HepG2 (cell line): ENCODE results near the gene ATP5F1A. TPM values are rescaled to one million over a fixed set of nuclear protein-coding genes. Genes with fewer than 3 reads are reported as not detected.

Source experiments
- ATAD3A ChIP-seq: sonication (generic); formaldehyde crosslinking; IDR thresholded peaks from 2 replicates; pipeline ENCODE4 v1.4.0; 2020; ENCODE audit warnings: missing genetic modification reagents
- DR1 ChIP-seq: sonication (generic); formaldehyde crosslinking; IDR thresholded peaks from 2 replicates; pipeline ENCODE4 v1.8.0; 2021; ENCODE audit warnings: mild to moderate bottlenecking, missing genetic modification reagents, inconsistent platforms
- MEIS1 ChIP-seq: sonication (generic); formaldehyde crosslinking; IDR thresholded peaks from 2 replicates; pipeline ENCODE4 v1.9.0; 2021; ENCODE audit warnings: mild to moderate bottlenecking, missing genetic modification reagents, moderate library complexity, borderline replicate concordance
- XRCC5 ChIP-seq: fragments of 200-400 bp; formaldehyde crosslinking; optimal IDR thresholded peaks from 2 replicates; pipeline ENCODE3; 2017; ENCODE audit warnings: mild to moderate bottlenecking, low read length
- ZMYM4 ChIP-seq: sonication (generic); formaldehyde crosslinking; IDR thresholded peaks from 2 replicates; pipeline ENCODE4 v1.8.1; 2023; ENCODE audit warnings: mild to moderate bottlenecking, missing genetic modification reagents
- ZNF3 ChIP-seq: IDR thresholded peaks from 2 replicates; pipeline ENCODE4 v1.7.0; 2017; ENCODE audit warnings: inconsistent platforms
- ZNF672 ChIP-seq: sonication (generic); formaldehyde crosslinking; IDR thresholded peaks from 2 replicates; pipeline ENCODE4 v1.8.1; 2022; ENCODE audit warnings: missing genetic modification reagents
- ZNF709 ChIP-seq: sonication (generic); formaldehyde crosslinking; IDR thresholded peaks from 2 replicates; pipeline ENCODE4 v1.5.0; 2020; ENCODE audit warnings: mild to moderate bottlenecking, missing genetic modification reagents
- ZNF790 ChIP-seq: sonication (generic); formaldehyde crosslinking; IDR thresholded peaks from 2 replicates; pipeline ENCODE4 v1.8.0; 2022; ENCODE audit warnings: missing genetic modification reagents, mild to moderate bottlenecking, borderline replicate concordance
- polyA plus RNA-seq, 8 experiments: library from polyadenylated mRNA; depleted of rRNA in 3 of 8; stranded (reverse) in 7 of 8; unstranded in 1 of 8; fragments of >200 nt; fragmentation: Illumina TruSeq in 4 of 8; extraction: Trizol in 4 of 8; gene quantifications; 2 replicates each; pipeline versions ENCODE4 v1.2.1 to v1.2.3, GENCODE V29; 2011 to 2016; ENCODE audit warnings: low read depth in 4 of 8, missing spikeins in 1 of 8, mixed read lengths in 1 of 8; ENCODE audit not compliant: insufficient read depth in 1 of 8
- total RNA-seq, 5 experiments: library from RNA; depleted of rRNA; stranded (reverse); fragments of >200 nt; fragmentation: Illumina TruSeq; extraction: Trizol; gene quantifications; 2 replicates each; pipeline ENCODE4 v1.2.3, GENCODE V29; 2016; ENCODE audit warnings: low read depth in 1 of 5
- TF ChIP-seq, protein P1 (sequence below): sonication (generic); formaldehyde crosslinking; IDR thresholded peaks from 2 replicates; pipeline ENCODE4 v1.8.0; 2022; ENCODE audit warnings: low read depth, missing genetic modification reagents
- TF ChIP-seq, protein P2 (sequence below): sonication (generic); formaldehyde crosslinking; IDR thresholded peaks from 2 replicates; pipeline ENCODE4 v1.4.0; 2020; ENCODE audit warnings: mild to moderate bottlenecking, missing genetic modification reagents
- TF ChIP-seq, protein P3 (sequence below): sonication (generic); formaldehyde crosslinking; conservative IDR thresholded peaks from 2 replicates; pipeline ENCODE4 v1.8.1; 2023; ENCODE audit warnings: missing genetic modification reagents

The ATP5F1A gene
- total and polyA plus RNA-seq, 2 of the 13 experiments (the other 11 are each of a cell fraction or from before 2014, with no cell fraction given) = 459 to 922 TPM

DNA sequence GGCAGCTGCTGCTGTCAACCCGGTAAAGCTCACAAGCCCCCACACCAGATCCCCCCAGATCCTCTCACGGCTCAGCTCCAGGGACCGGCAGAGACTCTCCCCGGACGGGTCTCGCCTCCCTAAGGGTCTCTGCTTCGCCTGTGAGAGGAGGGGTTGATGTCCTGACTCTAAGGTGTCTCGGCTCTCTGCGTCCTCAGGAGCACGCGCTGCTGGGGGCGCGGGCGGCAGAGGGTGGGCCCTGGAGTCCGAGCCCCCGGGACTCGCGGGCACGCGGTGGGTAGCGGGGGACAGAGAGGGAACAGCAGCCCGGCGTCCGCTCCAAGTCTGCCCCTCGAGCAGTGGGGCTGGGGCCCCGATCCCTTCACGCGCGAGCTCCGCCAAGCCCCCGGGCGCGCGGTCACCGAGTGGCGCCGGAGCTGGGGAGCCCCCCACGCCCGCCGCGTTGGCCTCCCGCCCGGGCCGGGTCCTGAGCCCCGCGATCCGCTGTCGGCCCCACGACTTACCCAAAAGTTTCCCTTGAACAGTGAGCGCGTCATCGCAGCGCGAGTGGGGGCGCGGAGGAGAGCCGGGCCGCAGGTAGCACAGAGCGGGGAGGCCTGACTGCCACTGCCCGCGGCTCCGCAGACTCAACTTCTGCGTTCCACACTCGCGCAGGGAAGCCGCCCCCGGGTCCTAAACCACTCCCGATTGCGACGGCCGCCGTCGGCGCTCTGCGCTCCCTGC is 26.3 kb downstream of the ATP5F1A start, which contains the start of gene PSTPIP2 (continued):
- TF ChIP-seq, protein P1, sequence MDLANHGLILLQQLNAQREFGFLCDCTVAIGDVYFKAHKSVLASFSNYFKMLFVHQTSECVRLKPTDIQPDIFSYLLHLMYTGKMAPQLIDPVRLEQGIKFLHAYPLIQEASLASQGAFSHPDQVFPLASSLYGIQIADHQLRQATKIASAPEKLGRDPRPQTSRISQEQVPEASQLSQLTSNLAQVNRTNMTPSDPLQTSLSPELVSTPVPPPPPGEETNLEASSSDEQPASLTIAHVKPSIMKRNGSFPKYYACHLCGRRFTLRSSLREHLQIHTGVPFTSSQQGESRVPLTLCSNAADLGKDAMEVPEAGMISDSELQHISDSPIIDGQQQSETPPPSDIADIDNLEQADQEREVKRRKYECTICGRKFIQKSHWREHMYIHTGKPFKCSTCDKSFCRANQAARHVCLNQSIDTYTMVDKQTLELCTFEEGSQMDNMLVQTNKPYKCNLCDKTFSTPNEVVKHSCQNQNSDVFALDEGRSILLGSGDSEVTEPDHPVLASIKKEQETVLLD (CRISPR knock-in tag) = no peak
- TF ChIP-seq XRCC5 (peak; percentile 47), ZMYM4 (CRISPR knock-in tag) (no peak), MEIS1 (CRISPR knock-in tag) (no peak), ATAD3A (CRISPR knock-in tag) (no peak), ZNF672 (CRISPR knock-in tag) (no peak), ZNF3 (CRISPR knock-in tag) (no peak), DR1 (CRISPR knock-in tag) (no peak), ZNF790 (CRISPR knock-in tag) (no peak), ZNF709 (no peak)
- TF ChIP-seq, protein P2, sequence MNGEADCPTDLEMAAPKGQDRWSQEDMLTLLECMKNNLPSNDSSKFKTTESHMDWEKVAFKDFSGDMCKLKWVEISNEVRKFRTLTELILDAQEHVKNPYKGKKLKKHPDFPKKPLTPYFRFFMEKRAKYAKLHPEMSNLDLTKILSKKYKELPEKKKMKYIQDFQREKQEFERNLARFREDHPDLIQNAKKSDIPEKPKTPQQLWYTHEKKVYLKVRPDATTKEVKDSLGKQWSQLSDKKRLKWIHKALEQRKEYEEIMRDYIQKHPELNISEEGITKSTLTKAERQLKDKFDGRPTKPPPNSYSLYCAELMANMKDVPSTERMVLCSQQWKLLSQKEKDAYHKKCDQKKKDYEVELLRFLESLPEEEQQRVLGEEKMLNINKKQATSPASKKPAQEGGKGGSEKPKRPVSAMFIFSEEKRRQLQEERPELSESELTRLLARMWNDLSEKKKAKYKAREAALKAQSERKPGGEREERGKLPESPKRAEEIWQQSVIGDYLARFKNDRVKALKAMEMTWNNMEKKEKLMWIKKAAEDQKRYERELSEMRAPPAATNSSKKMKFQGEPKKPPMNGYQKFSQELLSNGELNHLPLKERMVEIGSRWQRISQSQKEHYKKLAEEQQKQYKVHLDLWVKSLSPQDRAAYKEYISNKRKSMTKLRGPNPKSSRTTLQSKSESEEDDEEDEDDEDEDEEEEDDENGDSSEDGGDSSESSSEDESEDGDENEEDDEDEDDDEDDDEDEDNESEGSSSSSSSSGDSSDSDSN = peak; percentile 68; the same call in 1 of the 2 replicates
- TF ChIP-seq, protein P3, sequence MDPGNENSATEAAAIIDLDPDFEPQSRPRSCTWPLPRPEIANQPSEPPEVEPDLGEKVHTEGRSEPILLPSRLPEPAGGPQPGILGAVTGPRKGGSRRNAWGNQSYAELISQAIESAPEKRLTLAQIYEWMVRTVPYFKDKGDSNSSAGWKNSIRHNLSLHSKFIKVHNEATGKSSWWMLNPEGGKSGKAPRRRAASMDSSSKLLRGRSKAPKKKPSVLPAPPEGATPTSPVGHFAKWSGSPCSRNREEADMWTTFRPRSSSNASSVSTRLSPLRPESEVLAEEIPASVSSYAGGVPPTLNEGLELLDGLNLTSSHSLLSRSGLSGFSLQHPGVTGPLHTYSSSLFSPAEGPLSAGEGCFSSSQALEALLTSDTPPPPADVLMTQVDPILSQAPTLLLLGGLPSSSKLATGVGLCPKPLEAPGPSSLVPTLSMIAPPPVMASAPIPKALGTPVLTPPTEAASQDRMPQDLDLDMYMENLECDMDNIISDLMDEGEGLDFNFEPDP (CRISPR knock-in tag) = no peak
